DLD1 (cell line): ENCODE measurements around the gene POMGNT1.
"Not testable (repeated sequence)": the region's sequence is repeated elsewhere in the genome, so short reads cannot be mapped to it uniquely, and the experiment has no call there.

Experiments used
- in situ Hi-C: cut with HindIII; loops from 2 replicates; pipeline ENCODE4 v1.10.0; 2017; ENCODE audit warnings: low sequenced_read_pairs

POMGNT1 gene

DNA sequence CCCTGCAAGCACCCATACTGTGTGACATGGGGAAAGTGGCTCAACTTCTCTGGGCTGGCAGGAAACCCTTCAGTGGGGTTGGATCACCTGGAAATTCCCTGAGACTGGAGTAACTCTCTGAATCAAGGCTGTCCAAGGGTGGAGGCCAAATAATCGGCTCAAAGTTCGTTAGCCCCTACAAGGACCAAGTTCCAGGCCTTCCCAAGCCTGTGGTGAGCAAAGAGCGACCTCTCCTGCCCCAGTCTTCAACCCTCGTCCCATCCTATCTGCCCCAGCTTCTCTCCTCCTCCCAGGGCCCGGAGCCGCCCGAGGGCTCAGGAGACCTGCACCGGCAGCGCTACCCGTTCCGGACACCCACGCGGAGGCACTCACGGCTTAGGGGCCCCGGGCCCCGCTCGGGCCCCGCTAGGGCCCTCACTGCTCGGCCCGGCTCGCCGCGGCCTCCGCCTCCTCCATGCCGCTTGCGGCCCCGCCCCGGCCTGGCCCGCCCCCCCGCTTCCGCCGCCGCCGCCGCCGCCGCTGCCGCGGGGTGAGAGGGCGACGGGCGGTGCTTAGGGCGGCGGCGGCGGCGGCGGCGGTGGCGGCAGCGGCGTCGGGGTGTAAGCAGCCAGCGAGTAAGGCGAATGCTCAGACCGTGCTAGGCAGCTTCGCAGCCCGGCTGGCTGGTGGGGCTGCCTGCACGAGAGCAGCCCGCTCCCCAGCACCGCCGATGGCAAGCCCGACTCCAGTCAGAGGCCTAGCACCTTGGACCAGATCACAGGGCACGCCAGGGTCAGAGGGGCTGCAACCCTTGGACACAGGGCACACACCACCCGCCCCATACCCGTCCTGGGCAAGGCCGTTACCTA, at the start of gene POMGNT1:
Gene POMGNT1, minus strand, starts transcription at position 471 of the 848 bp plus-strand sequence. CDS start 613 bp downstream, outside the sequence.
- in situ Hi-C loops: loop anchor here (25.0 kb wide), 1 partner anchor 161 kb away; no protein-coding TSS in a partner anchor

DNA sequence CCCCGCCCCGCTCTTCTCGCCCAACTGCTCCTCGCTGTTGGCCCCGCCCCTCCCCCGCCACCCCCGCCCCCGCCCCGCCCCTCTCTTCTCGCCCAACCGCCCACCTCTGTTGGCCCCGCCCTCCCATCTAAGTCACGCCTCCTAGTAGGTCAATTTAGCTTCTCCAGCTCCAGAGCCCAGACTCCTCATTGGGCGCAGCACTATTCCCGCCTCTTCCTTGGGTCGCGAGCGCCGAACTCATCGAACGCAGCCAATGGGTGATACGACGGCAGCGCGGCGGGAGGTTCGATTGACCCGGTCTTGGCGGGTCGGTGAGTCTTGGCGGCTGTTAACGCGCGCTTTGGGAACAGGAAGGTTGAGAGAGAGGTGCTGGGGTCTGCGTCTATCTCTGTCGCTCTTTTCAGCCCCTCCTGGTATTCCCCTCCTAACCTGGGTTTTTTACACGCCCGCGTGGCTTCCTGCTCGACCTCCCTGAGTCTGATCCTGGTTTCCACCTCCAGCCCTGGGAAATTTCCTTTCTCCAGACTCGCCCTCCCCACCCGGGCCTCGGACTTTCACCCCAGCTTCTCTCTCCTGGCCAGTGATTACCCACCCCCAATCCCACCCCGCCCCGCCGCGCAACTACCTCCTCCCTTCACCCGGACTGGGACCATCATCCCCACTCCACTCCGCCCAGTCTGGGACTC, 49.3 kb upstream of the POMGNT1 start, which contains the start of gene RAD54L:
Gene RAD54L, plus strand, starts transcription at position 328 of the 686 bp plus-strand sequence. CDS start 643 bp downstream, outside the sequence.
- in situ Hi-C loops: no loop called here

DNA sequence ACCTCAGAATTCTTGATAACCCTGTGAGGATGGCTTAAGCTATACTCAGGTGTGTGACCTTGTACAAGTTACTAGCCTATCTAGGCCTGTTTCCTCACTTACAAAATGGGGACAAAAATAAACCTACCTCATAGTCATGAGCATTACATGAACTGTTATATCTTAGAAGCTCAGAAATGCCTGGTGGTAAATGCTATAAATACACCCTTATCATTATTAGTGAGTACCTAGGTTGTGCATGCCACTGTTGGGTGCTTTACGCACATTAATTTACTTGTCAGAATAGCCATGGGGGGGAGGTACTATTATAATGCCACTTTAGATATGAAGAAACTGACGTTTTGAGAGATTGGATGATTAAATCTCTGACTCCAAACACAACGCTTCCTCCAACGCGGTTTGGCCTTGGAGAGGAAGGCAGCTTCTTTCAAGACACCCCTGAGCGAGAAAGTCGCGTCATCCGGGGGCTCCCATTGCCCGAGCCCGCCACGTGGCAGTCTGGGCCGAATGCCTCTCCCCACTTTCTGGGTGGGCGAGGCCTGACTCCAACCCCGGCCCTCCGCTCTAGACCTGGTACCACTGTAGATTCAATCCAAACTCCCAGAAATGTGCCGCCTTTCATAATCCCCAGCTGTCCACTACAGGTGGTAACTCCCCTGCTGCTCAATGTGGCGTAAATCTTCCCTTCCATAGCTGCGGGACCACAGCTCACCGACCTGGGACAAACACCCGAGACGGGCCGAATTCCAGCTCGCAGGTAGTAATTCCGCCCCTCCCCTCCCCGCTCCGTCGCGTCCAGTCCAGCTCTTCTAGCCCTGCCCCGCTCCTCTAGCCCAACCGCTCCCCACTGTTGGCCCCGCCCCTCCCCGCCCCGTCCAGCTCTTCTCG, 48.6 kb upstream of the POMGNT1 start:
- in situ Hi-C loops: no loop called here

DNA sequence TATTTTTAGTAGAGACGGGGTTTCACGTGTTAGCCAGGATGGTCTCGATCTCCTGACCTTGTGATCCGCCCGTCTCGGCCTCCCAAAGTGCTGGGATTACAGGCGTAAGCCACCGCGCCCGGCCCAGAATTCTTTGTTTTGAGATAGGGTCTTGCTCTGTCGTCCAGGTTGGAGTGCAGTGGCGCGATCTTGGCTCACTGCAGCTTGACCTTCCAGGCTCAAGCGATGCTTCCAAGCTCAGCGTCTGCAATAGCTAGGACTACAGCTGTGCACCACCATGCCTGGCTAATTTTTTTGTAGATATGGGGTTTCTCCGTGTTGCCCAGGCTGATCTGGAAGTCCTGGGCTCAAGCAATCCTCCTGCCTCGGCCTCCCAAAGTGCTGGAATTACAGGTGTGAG, 47.9 kb upstream of the POMGNT1 start:
- in situ Hi-C loops: not testable (repeated sequence)

DNA sequence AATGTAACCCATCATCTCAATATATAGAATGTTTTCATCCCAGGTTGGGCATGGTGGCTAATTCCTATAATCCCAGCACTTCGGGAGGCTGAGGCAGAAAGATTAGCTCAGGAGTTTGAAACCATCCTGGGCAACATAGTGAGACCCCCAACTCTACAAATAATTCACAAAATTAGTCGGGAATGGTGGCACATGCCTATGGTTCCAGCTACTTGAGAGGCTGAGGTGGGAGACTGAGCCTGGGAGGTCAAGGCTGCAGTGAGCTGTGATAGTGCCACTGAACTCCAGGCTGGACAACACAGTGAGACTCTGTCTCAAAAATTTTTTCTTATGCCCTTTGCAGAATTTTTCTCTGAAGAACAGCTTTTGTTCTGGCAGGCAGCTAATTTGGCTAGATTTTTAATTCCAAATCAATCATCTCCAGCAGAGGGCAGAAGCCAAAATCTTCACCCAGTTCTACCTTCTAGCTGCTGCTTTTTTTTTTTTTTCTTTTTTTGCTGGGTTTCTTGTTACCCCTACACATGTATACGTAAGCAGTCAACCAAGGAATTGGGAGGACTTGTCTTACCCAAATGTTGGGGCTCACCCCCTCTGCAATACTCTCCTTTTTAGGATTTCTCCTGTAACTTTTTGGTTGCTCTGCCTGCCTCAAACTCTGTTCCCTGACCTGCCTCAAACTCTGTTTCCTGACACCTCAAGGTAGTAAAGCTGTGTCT, 46.6 kb upstream of the POMGNT1 start:
- in situ Hi-C loops: no loop called here

DNA sequence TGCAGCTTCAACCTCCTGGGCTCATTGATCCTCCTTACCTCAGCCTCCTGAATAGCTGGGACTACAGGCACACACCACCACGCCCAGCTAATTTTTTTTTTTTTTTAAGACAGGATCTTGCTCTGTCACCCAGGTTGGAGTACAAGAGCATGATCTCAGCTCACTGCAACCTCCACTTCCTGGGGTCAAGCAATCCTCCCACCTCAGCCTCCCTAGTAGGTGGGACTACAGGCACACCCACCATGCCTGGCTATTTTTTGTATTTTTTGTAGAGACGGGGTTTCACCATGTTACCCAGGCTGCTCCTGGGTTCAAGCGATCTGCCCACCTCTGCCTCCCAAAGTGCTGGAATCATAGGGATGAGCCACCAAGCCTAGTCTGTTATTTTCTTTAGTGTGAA, 45.6 kb upstream of the POMGNT1 start:
- in situ Hi-C loops: not testable (repeated sequence)

DNA sequence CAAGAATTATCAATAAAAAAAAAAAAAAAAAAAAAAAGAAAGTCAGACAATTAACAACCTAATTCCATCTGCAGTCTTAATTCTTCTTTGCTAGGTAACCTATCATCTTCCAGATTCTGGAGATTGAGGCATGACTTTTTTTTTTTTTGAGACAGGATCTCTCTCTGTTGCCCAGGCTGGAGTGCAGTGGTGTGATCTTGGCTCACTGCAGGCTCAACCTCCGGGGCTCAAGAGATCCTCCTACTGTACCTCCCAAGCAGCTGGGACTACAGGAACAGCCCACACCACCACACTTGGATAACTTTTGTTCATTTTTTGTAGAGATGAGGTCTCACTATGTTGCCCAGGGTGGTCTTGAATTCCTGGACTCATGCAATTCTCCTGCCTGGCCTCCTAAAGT, 44.7 kb upstream of the POMGNT1 start:
- in situ Hi-C loops: no loop called here

DNA sequence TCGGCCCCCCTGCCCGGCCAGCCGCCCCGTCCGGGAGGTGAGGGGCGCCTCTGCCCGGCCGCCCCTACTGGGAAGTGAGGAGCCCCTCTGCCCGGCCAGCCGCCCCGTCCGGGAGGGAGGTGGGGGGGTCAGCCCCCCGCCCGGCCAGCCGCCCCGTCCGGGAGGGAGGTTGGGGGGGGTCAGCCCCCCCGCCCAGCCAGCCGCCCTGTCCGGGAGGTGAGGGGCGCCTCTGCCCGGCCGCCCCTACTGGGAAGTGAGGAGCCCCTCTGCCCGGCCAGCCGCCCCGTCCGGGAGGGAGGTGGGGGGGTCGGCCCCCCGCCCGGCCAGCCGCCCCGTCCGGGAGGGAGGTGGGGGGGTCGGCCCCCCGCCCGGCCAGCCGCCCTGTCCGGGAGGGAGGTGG, 43.5 kb upstream of the POMGNT1 start:
- in situ Hi-C loops: not testable (repeated sequence)

DNA sequence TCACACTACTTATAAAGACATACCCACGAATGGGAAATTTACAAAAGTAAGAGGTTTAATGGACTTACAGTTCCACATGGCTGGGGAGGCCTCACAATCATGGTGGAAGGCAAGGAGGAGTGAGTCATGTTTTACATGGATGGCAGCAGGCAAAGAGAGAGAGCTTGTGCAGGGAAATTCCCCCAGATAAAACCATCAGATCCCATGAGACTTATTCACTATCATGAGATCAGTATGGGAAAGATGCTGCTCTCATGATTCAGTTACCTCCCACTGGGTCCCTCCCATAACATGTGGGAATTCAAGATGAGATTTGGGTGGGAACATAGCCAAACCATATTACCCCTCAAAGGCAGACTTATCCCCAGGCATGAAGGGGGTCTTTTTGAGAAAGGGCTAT, 40.6 kb upstream of the POMGNT1 start:
- in situ Hi-C loops: not testable (repeated sequence)

DNA sequence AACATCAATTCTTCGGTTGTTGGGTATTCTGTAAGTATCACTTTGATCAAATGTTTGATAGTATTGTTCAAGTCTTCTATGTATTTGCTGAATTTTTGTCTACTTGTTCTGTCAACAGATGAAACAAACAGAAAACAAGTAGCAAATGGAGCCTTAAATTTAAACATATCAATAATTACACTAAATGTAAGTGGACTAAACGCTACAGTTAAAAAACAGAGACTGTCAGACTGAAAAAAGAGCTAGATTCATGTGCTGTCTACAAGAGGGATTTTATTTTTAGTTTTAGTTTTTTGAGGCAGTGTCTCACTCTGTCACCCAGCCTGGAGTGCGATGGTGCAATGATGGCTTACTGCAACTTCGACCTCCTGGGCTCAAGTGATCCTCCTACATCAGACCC, 38.6 kb upstream of the POMGNT1 start:
- in situ Hi-C loops: no loop called here

DNA sequence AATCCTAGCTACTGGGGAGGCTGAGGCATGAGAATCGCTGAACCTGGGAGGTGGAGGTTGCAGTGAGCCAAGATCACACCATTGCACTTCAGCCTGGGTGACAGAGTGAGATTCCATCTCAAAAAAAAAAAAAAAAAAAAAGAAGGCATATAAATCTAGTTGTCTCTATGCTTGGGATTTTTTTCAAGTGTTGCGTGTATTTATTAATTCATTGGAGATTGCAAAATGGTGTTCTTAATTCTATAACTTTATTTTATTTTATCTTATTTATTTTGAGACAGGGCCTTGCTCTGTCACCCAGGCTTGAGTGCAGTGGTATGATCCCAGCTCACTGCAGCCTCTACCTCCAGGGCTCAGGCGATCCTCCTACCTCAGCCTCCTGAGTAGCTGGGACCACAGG, 33.0 kb upstream of the POMGNT1 start:
- in situ Hi-C loops: not testable (repeated sequence)

DNA sequence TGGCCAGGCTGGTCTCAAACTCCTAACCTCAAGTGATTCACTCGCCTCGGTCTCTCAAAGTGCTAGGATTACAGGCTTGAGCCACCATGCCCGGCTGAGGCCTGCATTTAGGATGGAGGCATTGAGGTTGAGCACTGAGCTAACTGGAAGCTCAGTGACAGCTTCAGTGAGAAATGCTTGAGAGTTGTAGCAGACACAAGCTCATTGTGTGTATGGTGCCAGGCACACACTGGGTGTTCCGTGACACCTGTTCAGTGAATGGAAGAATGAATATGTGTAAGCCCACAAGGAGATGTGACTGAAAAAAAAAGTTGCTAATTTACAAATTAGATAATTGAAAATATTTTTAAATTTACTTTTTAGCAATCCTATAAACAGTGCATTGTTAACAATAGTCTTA, 26.7 kb upstream of the POMGNT1 start:
- in situ Hi-C loops: no loop called here

DNA sequence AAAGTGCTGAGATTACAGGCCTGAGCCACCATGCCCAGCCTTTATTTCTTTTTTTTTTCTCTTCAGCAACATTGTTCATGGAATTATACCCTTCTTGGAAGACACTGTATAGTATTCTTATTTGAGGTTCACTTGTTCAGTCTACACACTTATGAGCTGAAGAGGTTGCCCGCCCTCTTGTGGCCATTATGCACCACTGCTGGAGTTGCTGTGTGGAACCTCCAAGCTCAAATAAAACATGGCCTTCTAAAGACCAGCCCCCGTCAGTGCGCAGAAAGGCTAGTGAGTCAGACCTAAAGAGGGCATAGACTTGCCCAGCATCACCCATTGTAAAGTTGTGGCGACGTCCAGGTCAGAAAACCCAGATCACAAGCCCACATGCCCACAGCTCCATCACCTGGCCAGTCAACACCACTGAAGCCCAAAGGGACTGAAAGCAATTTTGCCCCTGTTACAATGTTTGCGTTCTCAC, 25.3 kb upstream of the POMGNT1 start:
- in situ Hi-C loops: no loop called here

DNA sequence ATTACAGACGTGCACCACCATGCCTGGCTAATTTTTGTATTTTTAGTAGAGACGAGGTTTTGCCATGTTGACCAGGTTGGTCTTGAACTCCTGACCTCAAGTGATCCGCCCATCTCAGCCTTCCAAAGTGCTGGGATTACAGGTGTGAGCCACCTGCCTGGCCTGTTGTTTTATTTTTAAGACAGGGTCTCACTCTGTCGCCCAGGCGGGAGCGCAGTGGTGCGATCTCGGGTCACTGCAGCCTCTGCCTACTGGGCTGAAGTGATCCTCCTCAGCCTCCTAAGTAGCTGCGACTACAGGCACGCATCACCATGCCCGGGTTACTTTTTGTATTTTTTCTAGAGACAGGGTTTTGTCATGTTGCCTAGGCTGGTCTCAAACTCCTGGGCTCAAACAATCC, 24.8 kb upstream of the POMGNT1 start:
- in situ Hi-C loops: not testable (repeated sequence)

DNA sequence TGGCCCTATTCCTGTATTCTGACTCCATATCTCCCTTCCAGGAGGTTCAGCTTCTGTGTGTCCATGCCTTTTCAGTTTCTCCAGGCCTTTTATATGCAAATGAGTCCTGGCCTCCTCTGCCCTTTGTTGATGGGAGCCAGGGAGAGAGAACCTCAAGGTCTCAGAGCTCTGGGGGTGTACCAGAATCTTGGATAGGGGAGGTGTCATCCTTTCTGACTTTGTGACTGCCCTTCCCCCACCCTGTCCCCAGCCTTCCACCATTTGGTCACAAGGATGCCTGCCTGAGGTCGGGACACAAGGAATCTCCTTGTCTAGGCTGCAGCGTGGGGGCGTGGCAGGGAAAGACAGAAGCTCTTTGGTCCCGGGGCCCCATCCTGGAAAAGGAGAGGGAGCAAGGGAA, 23.5 kb upstream of the POMGNT1 start:
- in situ Hi-C loops: no loop called here

DNA sequence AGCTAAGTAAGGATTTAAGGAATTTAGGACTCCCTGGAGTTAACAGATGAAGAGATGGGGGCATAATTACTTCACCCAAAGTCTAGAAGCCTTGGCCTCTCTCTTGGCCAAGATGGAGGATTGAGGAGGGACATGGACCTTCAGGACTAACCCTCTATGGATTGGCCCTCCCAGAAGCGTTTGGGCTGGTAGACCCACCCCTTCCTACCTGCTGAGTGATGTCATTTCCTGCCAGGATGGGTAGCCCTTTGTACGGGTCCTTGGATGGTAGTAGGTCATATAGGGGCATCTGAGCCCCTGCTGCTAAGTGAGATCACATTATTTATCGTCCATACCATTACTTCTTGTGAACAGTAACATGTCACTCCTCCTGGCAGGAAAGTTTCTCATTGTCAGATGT, 22.6 kb upstream of the POMGNT1 start:
- in situ Hi-C loops: no loop called here

DNA sequence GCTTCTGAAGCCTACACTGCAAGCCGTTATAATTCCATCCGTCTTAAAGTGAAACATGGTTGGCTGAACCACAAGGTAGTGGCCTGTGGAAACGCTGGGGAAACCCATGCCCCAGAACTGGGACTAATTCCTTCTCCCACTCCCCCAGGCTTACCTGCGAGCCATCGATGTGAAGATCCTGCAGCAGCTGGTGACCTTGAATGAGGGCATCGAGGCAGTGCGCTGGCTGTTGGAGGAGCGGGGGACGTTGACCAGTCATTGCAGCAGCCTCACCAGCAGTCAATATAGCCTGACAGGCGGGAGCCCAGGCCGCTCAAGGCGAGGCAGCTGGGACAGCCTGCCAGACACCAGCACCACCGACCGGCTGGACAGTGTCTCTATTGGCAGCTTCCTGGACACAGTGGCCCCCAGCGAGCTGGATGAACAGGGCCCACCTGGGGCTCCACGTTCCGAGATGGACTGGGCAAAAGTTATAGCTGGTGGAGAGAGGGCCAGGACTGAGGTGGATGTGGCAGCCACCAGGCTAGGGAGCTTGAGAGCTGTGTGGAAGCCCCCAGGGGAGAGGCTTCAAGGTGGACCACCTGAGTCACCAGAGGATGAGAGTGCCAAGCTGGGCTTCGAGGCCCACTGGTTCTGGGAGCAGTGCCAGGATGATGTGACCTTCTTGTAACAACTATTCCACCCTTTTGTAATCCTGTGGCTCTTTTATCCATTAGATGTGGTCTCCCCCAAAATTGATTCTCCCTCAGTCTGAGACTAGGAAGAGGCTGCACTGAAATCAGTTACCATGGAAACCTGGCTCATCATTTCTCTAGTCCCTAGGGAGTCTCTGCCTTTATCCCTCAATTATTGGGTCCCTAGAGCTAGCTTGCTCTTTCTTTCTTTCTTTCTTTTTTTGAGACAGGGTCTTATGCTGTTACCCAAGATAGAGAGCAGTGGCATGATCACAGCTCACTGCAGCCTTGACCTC, 21.6 kb upstream of the POMGNT1 start:
- in situ Hi-C loops: no loop called here

DNA sequence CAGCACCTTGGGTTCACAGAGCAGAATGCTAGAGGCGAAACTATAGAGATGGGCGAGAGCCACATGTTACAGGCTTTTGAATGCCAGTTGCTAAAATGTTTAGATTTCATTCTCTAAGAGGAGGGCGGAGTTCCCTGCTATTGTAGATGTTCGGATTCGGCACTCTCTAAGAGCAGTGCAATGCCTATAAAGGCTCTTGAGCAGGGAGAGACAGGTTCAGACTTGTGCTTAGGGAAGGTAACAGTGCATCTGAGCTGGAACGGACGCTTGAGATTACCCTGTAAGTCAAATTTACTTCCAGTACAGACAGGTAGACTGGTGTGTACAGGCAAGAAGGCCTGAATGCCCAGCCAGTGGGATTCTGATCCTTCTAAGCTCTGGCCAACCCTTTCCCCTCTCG, 20.2 kb upstream of the POMGNT1 start:
- in situ Hi-C loops: no loop called here

DNA sequence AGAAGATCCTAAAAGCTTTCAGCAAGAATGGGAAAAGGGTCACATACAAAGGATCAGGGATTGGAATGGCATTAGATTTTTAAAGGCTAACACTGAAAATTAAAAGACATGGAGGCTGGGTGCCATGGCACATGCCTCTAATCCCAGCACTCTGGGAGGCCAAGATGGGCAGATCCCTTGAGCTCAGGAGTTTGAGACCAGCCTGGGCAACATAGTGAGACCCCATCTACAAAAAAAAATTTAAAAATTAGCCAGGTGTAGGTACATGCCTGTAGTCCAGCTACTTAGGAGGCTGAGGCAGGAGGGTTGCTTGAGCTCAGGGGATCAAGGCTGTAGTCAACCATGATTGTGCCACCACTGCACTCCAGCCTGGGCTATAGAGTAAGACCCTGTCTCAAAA, 17.3 kb upstream of the POMGNT1 start:
- in situ Hi-C loops: no loop called here
